HG03469 (cell line): ENCODE results near the gene CR2.
"Not testable (repeated sequence)": the region's sequence is repeated elsewhere in the genome, so short reads cannot be mapped to it uniquely, and the experiment has no call there.

Experiments used
- ATAC-seq: cut with Tn5 transposase; IDR thresholded peaks from one replicate; pipeline ENCODE4 v1.9.1; 2021; ENCODE audit warnings: mild to moderate bottlenecking, moderate library complexity, moderate number of reproducible peaks; ENCODE audit not compliant: unreplicated experiment

The CR2 gene

DNA sequence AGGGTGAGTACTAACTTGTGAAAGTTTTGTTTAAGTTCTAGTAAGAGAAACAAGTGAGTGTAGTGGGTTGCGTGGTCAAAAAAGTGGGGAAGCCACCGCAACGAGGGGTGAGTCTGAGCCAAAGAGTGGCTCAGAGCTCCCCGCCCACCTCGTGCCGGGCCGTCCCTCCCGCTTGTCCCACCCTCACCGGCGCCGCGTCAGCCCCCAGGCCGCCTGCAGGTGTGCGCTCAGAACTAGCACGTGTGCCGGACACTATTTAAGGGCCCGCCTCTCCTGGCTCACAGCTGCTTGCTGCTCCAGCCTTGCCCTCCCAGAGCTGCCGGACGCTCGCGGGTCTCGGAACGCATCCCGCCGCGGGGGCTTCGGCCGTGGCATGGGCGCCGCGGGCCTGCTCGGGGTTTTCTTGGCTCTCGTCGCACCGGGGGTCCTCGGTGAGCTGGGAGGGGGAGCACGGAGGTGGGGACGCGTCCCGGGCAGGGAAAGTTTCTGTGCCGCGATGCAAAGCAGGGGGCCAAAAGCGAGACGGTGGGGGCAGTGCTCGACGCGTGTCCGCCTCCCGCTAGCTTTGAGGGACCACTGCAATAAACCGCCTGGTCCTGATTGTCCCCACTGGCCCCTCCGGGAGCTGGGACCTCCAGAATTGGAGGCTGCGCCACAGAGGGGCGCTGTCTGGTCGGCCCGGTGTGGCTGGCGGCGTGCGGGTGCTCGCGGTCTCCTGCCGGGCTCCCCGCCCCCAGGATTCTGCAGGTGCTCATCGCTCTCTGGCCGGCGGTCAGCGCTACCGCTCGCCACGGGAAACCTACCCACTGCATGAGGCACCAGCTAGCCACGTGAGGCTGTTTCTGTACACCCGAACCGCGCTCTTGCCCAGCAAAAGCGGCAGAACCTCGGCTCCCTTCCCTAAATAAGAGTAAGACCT lies at the start of gene CR2:
CR2 (plus strand) TSS at position 283 of the 919 bp plus-strand sequence; CDS start at position 374, 91 bp downstream.
- peak; percentile 43 for ATAC-seq

DNA sequence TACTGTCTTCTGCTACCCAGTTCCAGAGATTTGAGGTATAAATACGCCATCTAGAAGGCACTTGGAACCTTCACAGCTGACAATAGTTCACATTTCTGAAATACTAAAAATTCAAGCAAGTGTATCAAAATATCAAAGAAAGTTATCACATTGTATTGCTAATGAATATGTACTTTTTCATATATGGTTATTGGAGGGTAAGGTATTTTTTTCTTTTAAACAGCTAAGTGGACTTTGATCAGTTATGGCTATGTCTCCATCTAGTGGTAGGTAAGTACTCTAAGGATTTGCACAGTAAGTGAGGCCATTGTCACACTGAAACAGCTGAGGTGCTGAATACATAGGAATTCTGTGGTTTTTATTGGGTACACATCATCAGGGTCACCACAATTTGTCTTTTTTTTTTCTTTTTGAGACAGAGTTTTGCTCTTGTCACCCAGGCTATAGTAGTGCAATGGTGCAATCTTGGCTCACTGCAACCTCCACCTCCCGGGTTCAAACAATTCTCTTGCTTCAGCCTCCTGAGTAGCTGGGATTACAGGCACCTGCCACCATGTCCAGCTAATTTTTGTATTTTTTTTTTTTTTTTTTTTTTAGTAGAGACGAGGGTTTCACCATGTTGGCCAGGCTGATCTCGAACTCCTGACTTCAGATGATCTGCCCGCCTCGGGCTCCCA lies 49.1 kb upstream of the CR2 start:
- no peak for ATAC-seq

GRCh38 chr1:207405814-207406213 lies 48.3 kb upstream of the CR2 start:
- ATAC-seq, result no peak

DNA sequence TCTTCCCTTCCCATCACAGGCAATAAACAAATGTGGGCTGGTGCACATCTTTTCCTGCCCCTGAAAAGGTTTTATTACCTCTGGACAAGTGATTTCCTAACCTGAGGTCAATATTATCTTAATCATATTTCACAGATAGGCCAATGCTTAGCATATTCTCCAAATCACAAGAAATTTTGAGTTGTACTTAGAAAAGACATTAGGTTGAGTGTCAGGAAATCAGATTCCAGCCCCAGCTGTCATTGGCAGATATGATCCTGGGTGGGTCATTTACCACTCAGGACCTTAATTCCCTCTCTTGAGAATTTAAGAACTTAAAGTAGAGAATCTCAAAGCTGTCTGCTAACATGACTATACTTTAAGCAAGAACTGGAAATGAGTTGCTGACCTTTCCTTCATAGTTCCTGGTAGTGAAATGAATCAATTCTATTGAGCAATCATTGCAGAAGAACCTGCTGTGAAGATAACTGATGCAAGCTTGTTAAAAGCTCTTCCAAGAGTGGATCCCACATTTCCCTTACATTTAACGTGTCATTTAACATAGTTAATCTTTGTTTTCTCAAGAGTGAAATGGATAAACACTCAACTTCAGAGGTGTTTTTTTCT lies 46.4 kb upstream of the CR2 start:
- no peak for ATAC-seq

GRCh38 chr1:207412845-207413244 lies 41.3 kb upstream of the CR2 start:
- ATAC-seq, result no peak

GRCh38 chr1:207414606-207415108 lies 39.5 kb upstream of the CR2 start:
- peak; percentile 81 for ATAC-seq

- no peak for ATAC-seq
These were observed 37.1 kb upstream of the CR2 start for GRCh38 chr1:207417076-207417475.

- no peak for ATAC-seq
These were observed 35.8 kb upstream of the CR2 start for GRCh38 chr1:207418351-207418750.

GRCh38 chr1:207420109-207420508 lies 34.0 kb upstream of the CR2 start:
- no peak for ATAC-seq

- ATAC-seq, result no peak
These were observed 33.0 kb upstream of the CR2 start for GRCh38 chr1:207421078-207421477.

DNA sequence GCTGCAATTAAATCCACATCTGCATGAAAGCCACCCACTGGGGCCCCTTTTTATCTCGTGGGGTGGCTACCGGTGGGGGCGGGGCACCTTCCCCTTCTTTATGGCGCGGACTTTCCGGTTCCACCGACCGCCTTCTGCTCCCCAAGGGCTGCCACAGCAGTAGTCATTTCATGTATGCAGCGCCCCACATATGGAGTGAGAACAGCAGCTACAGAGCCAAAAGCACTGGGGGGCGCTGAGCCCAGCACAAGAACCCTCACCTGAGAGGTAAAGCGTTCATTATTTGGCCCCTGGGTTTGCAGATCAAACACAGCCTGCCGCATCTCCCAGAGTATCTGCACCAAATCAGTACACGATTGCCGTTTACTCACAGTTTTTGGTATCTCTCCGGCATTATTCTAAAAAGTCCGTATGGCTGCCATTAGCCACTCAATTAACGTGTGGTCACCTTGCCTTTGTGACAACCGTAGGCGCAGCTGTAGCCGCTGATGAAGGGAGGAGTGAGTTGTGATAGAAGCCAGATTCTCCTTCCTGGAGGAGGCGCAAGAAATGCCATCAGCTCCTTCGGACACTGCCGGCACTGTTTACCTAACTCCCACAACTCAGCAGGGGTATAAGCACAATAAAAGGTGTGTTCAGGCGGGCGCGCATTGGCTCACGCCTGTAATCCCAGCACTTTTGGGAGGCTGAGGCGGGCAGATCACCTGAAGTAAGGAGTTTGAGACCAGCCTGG lies 30.4 kb upstream of the CR2 start:
- ATAC-seq, result no peak

DNA sequence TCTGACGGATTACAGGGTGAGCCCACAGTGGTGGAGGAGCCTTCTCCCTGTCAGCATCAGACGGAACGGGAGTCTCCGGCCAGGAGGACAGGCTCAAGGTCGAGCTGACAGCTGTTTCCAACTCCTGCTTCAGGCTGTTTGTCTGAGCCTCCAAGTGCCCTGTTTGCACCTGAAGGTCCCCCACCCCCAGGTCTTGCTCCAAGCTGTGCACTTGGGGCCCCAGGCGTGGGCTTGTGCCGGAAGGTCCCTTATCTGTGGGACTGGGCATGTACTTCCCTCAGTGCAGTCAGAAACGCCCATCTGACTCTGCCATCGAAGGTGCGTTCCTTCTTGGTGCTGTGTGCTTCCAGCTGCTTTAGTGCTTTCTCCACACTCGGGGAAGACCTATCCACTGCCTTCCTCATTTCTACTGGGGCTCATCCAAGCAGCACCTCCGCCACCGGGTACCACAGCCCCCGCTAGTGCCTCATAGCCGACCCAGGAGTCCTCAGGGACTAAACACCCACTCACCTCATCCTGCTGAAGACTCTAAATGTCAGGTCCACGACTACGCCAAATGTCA lies 29.5 kb upstream of the CR2 start:
- ATAC-seq, result no peak

DNA sequence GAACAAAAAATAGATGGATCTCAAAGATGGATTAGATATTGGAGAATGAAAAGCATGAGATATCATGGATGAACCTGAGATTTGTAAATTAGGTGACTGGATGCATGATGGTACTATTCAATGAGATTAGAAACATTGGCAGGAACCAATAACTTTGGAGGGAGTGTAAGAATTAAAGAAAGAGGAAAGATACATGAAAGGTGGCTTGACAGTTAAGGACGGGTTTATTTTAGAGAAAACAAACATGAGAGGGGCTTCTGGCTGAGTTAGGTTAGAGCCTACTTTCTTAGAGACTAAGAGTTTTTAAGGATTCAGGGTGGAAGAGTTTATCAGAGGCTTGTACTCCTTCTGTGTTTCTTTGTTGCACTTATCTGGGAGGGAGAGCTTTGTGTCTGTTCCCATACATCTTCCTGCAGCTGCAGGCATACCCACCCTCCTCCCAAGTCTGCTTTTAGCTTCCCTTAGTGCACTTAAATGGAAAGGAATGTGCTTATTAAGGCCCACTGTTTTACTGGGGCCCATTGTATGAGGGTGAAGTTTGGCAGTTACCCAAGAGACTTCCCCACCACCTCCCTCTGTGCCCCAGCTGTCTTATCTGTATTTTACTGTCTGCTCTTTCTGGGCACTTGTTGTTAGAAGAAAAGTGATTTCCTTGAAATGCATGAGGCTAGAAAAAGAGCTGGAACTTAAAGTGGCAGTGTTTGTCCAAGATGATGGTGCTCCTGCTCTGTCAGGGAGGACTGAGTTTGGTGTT lies 26.1 kb upstream of the CR2 start:
- no peak for ATAC-seq

DNA sequence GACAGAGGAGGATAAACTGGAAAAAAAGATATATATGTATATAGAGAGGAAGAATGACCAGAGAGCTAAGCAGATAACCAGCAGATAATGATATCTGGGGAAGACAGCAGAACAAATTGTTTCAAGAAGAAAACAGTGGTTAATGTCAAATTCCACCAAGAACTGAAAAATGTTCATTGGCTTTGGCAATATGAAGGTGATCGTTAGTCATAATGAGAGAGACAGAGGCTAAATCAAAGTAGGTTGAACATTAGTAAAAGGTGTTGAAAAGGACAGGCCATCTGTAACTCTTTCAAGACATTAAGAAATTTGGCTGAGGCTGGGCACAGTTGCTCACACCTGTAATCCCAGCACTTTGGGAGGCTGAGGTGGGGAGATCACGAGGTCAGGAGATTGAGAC lies 25.3 kb upstream of the CR2 start:
- no peak for ATAC-seq

- no peak for ATAC-seq
These were observed 24.2 kb upstream of the CR2 start for GRCh38 chr1:207429963-207430362.

- no peak for ATAC-seq
These were observed 23.5 kb upstream of the CR2 start for GRCh38 chr1:207430602-207431001.

GRCh38 chr1:207431508-207431907 lies 22.6 kb upstream of the CR2 start:
- ATAC-seq, result no peak

- ATAC-seq, result no peak
These were observed 20.7 kb upstream of the CR2 start for GRCh38 chr1:207433435-207433834.

- ATAC-seq, result not testable (repeated sequence)
These were observed 17.4 kb upstream of the CR2 start for GRCh38 chr1:207436746-207437145.

- no peak for ATAC-seq
These were observed 13.5 kb upstream of the CR2 start for GRCh38 chr1:207440626-207441025.
